Measurements from ENCODE around the gene VTI1A.
"Not testable (repeated sequence)": the region's sequence is repeated elsewhere in the genome, so short reads cannot be mapped to it uniquely, and the experiment has no call there.

VTI1A gene

GRCh38 chr10:112454910-112455779, 8.1 kb downstream of the VTI1A start:
- no peak for DNase-seq (ENCODE audit: low read depth)

- DNase-seq (ENCODE audit: low read depth): no peak
Measured at GRCh38 chr10:112456533-112456932, 9.5 kb downstream of the VTI1A start.

DNA sequence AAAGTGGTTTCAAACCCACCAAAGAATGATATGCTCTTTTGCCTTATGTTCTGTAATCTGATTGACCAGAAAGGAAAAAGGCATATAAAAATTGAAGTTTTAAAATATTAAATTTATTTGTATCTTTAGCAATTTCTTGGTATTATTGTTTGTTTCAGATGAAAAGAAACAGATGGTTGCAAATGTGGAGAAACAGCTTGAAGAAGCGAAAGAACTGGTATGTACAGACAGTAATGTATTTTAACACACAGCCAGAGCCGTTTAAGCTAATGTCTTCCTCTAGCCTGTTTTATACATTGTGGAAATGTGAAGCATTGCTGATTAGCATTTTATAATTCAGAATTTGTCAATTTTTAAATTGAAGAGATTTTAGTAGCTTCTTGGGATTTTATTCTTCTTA, 13.4 kb downstream of the VTI1A start:
- DNase-seq (ENCODE audit: low read depth): no peak

DNA sequence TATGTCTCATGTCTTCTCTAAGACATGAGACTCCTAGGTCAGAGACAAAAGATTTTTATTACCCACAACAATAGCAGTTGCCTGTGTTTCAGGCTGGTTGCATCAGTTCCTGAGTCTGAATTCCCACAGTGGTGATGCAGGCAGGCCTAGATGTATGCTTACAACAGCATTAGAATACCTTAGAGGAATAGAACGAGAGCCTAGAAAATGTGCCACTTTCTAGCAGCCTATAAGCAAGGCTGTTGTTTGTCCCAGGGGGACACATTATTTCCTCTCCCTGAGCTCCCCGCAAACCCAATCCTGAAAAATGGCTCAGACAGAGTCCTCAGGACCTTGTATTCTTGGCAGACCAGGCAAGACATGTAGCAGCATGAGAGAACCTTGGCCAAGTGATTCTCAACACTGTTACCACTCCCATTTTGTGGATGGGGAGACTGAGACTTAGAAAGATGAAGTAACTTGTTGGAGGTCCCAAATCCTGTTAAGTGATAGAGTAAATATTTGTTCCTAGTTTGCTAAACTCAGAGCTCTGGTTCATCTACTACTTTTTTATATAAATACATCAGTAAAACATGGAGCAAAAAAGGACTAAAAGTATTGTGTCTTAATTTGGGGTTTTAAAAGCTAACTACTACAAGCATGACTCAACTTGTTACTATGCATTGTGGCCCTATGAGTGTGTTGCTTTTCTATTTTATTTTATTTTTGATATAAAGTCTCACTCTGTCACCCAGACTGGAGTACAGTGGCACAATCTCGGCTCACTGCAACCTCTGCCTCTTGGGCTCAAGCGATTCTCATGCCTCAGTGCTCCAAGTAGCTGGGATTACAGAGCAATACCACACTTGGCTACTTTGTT, 14.2 kb downstream of the VTI1A start:
- DNase-seq (ENCODE audit: low read depth): no peak

DNA sequence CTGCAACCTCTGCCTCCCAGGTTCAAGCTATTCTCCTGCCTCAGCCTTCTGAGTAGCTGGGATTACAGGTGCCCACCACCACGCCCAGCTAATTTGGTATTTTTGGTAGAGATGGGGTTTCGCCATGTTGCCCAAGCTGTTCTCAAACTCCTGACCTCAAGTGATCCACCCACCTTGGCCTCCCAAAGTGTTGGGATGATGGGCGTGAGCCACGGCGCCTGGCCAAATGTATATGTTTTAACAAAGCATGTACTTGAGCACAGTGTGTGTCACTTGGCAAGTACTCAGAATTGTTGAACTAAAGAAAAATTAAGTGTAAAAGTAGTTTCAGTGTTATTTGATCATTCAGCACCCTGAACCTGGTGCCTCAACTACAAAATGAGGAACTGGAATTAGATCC, 17.1 kb downstream of the VTI1A start:
- DNase-seq (ENCODE audit: low read depth): not testable (repeated sequence)

DNA sequence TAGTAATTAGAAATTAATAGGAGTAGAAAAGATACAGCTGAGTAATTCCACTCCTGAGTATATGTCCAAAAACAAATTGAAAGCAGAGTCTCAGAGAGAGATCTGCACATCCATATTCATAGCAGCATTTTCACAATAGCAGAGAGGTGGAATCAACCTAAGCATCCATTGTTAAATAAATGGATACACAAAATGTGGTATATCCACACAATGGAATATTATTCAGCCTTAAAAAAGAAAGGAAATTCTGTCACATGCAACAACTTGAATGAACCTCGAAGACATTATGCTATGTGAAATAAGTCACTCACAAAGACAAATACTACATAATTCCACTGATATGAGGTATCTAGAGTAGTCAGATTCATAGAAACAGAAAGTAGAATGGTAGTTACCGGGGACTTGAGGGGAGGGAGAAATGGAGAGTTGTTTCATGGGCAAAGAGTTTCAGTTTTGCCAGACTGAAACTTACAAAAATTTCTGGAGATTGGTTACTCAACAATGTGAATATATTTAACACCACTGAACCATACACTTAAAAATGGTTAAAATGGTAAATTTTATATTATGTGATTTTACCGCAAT, 18.4 kb downstream of the VTI1A start:
- no peak for DNase-seq (ENCODE audit: low read depth)

DNA sequence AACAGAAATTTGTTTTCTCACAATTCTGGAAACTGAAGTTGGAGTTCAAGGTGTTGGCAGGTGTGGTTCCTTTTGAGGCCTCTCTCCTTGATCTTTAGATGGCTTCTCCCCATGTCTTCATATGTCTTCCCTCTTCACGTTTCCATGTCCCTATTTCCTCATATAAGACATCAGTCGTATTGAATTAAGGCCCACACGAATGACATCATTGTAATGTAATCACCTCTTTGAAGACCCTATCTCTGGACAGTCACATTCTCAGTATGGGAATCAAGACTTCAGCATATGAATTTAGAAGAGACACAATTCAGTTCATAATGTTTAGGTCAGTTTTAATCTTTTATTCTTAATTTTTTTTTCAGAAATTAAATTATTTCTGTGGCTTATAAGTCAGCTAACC, 19.8 kb downstream of the VTI1A start:
- no peak for DNase-seq (ENCODE audit: low read depth)

GRCh38 chr10:112467541-112468075, 20.6 kb downstream of the VTI1A start:
- DNase-seq (ENCODE audit: low read depth): no peak

- DNase-seq (ENCODE audit: low read depth): no peak
Measured at GRCh38 chr10:112471878-112472487, 25.0 kb downstream of the VTI1A start.

DNA sequence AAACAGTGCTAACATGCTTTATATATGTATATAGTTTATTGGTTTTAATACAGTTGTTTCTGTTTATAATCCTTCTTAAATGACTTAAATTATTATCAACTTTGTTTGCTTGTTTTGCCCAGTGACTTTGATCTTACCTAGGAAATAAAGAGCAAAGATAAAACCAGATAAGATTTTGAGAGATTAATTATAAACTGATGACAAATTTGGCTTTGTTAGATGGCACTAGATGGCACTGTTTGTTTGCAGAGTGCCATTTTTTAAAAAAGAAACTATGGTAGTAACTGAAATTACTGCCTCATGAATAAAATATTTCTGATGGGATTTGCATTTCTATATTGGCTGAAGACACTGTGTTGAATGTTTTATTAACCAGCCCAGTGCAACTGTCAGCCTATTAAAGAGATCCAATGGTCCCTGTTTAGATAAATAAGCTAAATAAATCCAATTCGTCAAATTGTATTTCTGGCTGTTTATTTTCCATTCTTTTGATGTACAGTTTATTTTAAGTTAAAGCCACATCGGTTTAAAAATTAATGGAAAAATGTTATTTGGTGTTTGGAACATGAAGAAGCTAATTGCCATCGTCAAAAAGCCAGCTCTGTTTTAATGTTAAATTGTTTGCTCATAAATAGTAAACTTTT, 28.7 kb downstream of the VTI1A start:
- no peak for DNase-seq (ENCODE audit: low read depth)

GRCh38 chr10:112481602-112482001, 34.6 kb downstream of the VTI1A start:
- DNase-seq (ENCODE audit: low read depth): no peak

- DNase-seq (ENCODE audit: low read depth): no peak
Measured at GRCh38 chr10:112484399-112484798, 37.4 kb downstream of the VTI1A start.

DNA sequence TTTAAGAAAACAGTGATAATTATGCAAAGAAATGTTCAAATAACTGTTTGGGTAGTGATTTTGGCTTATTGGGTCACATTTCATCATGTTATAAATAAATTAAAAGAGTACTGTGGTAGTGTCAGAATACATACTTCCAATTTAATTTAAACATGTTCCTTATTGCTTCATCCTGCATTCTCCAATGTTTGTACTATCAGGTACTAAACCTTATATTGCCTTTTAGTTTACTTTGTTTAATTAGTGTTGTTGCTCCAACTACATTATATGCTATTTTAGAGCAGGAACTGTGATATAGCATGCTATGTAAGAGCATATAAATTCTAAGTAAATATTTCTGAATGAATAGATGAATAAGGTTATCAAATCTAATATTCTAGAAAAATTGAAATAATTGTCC, 40.9 kb downstream of the VTI1A start:
- DNase-seq (ENCODE audit: low read depth): no peak

- no peak for DNase-seq (ENCODE audit: low read depth)
Measured at GRCh38 chr10:112490545-112490944, 43.5 kb downstream of the VTI1A start.

DNA sequence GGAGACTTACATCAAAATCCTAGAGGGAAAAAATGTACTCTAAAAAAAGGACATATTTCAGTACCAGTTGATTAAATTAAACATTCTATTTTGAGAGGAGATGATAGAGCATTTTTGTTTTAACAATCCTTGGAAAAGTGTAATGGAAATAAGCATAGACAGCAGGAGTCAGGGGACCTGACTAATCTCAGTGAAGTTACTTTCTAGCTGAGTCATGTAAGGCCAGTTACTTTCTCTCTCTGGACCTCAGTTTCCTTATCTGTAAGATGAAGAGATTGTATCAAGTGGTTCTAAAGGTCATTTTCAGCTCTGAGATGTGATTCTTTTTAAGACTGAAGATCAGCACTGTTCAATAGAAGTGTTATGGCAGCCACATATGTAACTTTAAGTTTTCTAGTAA, 44.1 kb downstream of the VTI1A start:
- no peak for DNase-seq (ENCODE audit: low read depth)

DNA sequence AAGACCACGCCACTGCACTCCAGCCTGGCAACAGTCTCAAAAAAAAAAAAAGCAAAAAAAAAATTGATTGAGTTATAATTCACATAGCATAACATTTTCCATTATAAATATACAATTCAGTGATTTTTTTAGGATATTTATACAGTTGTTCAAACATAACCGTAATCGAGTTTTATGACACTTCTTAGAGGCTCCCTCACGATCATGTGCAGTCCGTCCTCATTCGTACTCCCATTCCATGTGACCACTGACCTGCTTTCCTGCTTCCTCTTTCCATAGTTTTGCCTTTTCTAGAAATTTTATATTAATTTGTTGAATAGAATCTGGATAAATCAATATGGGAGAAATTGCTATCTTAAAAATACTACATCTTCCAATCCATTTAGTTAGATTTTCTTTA, 45.7 kb downstream of the VTI1A start:
- no peak for DNase-seq (ENCODE audit: low read depth)

- DNase-seq (ENCODE audit: low read depth): no peak
Measured at GRCh38 chr10:112497347-112497950, 50.4 kb downstream of the VTI1A start.

- DNase-seq (ENCODE audit: low read depth): no peak
Measured at GRCh38 chr10:112498806-112499205, 51.8 kb downstream of the VTI1A start.

DNA sequence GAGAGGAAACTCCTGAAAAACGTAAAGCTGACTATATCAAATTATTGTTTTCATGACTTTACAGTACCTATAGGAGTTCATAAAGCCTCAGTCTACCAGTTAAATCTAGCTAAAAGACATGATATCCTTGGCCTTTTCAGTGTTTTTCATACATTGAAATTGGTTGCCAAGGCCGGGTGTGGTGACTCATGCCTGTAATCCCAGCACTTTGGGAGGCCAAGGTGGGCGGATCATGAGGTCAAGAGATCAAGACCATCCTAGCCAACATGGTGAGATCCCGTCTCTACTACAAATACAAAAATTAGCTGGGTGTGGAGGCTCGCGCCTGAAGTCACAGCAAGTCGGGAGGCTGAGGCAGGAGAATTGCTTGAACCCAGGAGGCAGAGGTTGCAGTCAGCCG, 53.0 kb downstream of the VTI1A start:
- DNase-seq (ENCODE audit: low read depth): not testable (repeated sequence)

DNA sequence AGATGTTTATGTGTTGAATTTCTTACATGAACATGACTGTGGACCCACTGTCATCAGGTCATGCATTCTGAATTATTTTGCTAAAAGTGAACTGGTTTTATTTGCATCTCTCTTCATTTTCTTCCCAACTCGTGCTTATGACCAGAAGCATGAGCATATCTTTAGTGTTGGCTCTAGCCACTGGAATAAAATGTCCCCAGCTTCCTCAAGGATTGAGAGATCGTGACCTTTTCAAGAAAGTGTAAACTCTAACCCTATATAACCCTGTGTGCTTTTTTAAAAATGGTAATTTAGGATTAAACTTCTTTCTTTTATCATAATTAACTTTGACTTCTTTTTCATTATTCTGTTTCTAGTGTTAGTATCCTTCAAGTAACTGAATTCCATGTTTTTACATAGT, 55.5 kb downstream of the VTI1A start:
- DNase-seq (ENCODE audit: low read depth): no peak

- no peak for DNase-seq (ENCODE audit: low read depth)
Measured at GRCh38 chr10:112503643-112504042, 56.6 kb downstream of the VTI1A start.
